ENCODE data around the gene MED13L.
"Not testable (repeated sequence)": the region's sequence is repeated elsewhere in the genome, so short reads cannot be mapped to it uniquely, and the experiment has no call there.

The MED13L gene

DNA sequence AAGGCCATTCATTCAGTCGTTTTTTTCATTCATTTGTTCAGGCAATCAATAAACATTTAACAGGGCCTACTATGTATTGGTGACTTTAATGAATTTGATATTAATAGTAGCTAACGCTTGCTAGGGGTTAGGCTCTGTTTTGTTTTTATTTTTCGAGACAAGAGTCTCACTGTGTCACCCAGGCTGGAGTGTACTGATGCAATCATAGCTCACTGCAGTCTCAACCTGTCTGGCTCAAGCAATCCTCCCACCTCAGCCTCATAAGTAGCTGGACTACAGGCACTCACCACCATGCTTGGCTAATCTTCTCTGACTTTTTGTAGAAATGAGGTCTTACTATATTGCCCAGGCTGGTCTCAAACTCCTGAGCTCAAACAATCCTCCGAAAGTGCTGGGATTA lies 25.6 kb upstream of the MED13L start:
- DNase-seq: no peak

DNA sequence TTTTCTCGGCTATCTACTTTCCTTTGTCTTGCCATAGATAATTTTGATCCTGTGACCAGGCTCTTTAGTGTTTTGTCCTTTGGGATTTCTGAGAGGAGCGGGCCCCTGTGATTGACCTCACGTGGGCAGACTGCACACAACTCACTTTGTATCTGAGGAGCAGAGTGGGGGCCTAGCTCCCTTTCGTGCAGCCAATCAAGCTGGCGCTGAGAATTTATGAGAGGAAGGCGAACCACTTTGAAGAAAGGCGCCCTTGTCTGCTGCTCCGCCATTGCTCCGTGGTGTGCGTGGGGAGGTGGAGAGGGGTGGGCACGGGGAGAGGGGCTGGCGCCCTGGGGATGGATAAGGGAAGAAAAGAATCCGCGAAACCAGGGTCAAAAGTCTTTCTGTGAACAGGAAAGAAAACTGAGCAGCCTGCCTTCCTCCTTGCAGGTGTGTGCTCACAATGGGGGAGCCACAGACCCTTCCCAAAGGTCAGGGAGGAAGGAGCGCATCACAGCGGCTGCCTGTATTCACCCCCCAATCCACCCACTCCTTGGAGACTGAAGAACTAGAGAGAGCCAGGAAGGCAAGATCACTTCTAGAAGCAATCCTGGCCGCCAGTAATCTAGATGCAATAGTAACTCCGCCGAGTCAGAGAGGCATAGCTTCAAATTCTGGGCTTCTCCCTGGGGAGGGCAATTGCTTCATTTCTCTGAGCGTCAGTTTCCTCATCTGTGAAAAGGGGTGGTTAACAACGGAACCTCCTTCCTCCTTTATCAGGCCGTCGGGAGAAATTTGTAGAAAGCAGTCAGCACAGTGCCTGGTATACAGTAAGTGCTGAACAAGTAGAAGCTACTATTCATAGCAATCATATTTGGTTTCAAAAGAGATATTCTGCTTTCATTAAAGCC lies 24.9 kb upstream of the MED13L start:
- DNase-seq: peak; percentile 70 to 84

DNA sequence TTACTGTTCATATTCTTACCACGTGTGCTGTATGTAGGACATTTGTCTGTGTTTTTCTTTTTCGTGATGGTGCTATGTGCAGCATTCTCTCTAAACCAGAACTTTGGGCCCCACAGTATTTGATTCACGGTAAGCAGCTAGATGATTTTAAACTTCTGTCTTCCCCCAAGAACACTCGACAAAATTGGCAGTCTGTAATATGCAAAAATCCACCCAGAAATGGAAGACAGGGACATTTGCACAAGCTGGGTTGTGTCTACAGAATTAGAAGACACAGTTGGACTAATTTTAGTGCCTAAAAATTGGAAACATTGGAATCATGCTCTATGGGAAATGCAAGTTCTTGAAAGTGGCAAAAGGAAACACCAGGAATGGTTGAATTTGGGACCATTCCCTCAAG lies 24.1 kb upstream of the MED13L start:
- no peak for DNase-seq

DNA sequence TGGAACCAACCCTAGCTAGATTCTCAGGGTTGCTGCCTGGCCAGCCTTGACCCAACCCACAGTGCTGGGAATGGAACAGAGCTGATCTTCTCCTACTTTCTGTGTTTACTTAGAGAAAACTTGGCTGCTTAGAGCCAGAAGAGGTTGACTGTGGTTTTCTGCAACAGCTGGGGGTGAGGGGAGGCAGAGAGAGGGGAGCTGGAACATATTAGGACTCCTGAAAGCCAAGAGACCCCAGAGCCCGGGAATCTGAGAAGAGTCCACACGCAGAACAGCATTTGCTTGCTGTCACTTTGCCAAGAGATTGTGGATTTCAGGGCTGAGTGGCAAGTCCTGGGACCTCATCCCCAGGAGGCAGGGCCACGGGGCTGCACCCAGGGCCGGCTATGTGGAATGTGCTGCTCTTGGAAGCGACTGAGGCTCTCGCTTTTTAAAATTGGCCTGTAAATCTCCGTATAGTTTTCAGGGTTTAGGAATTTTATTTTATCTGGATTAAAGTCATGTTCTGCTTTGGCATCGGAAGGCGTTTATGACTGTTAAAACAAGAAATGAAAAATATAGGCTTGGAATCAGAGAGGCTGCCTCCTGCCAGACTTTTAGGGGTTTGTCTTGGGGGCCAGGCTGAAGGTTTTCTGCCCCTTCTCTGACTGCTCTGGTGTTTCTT lies 22.3 kb upstream of the MED13L start:
- DNase-seq: no peak

DNA sequence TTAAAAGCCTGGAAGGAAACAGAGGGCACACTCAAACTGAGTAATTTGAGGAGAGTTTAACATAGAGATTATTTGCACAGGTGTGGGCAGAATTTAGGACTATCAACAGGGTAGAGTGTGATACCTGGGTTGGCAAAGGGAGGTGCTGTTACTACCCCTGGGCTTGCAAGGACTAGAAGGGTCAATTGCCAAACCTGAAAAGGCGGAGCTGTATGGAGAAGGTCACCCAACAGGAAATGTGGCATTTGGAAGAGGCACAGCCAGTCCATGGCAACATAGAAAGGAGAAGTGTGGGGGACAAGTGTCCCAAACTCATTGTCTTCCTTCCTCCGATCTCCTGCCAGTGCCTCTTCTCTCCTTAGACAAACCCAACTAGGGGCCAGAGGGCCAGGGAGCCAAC lies 21.6 kb upstream of the MED13L start:
- DNase-seq: peak in 1 of 2 donors; percentile 47

DNA sequence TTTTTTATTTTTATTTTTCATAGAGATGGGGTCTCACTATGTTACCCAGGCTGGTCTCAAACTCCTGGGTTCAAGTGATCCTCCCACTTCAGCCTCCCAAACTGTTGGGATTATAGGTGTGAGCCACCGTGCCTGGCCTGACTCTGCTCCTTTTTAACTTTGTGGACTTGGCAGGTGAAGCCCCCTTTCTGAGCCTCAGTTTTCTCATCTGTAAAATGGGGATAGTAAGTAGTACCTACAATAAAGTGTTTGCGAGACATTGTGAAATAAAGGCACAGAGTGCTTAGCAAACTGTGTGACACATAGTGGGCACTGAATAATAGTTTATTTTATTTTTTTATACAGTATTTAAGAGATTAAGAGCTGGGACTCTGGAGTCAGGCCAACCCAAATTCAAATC lies 21.1 kb upstream of the MED13L start:
- no peak for DNase-seq

DNA sequence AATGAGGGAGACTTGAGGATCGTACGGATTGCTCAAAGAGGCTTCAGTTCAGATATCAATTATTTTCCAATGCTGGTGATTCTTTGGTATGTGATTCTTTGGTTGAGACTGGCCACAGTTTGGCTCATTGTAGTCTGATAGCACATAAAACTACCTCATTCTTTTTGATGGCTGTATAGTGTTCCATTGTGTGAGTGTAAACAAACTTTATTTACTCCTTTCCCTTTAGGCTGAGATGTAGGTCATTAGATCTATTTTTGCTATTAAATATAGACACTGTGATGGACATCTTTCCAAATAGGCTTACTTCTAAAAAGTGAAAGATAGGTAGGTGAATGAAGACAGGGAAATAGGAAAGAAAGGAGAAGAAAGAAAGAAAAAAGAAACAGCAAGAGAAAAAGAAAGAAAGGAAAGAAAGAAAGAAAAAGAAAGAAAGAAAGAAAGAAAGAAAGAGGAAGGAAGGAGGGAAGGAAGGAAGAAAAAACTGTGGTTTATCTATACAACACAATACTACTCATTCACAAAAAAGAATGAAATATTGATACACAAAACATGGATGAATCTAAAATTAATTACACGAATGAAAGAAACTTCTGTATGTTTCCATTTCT lies 19.8 kb upstream of the MED13L start:
- DNase-seq: no peak

DNA sequence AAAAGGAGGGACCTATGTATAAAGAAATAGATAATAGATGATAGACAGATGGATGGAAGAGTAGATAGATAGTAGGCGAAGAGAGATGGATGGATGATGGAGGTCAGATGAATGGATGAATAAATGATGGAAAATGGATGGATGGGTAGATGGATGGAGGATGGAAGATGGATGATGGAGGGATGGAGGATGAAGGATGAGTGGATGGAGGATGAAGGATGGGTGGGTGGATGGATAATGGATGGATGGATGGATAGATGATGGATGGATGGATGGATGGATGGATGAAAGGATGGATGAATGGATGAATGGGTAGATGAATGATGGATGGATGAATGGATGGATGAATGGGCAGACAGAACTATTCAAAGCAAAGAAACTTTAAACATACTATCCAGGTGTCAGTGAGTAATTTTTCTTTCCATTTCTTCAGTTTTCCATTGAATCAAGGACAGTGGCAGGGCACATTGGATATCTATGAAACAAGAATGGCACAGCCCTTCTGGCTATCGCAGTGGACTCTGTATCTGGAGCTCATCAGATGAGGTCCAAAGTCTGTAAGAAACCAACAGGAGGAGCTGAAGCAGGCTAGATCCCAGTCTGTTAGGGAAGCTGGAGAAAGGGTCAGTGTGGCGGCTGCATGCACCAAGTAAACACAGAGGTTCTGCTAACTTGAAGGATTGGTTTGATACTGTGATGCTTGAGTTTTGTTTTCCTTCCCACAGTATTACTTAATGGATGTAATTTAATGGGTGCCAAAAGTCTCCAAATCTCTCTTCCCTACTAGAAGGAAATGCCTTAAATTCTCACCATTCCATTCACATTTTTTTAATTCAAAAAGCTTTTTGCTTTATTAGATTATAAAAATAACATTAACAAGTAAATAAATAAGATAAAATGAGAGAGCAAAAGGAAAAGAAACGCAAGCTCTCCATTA lies 18.1 kb upstream of the MED13L start:
- no peak for DNase-seq

DNA sequence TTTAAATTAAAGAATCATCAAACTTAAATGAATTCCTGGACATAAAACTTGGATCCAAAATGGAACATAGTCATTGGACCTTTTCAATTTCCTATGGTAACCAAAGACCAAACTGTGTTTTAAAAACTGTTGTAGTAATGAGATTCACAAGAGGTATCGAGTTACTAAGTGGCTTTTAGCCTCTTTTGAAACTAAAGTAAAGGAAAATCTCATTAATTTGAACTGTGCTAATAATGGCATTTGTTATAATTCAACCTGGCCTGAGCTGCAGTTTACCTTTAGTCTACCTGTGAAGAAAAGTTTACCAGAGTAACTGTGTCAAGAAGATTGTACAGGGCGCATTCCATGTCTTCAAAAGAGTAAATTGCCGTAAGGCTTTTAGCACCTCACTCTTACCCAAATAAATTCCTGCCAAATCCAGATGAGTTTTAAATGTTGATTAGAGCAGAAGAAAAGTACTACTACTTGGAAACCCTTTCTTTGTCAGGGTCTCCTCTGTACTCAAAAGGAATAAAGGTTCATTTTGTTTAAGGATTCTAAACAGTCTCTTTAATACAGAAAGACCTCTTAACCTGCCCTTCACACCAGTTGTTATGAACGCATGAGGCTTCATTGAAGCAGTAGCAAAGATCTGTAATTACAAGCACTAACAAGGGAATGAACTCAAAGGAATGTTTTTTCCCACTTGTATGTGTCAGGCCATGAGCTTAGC lies 17.1 kb upstream of the MED13L start:
- DNase-seq: no peak

DNA sequence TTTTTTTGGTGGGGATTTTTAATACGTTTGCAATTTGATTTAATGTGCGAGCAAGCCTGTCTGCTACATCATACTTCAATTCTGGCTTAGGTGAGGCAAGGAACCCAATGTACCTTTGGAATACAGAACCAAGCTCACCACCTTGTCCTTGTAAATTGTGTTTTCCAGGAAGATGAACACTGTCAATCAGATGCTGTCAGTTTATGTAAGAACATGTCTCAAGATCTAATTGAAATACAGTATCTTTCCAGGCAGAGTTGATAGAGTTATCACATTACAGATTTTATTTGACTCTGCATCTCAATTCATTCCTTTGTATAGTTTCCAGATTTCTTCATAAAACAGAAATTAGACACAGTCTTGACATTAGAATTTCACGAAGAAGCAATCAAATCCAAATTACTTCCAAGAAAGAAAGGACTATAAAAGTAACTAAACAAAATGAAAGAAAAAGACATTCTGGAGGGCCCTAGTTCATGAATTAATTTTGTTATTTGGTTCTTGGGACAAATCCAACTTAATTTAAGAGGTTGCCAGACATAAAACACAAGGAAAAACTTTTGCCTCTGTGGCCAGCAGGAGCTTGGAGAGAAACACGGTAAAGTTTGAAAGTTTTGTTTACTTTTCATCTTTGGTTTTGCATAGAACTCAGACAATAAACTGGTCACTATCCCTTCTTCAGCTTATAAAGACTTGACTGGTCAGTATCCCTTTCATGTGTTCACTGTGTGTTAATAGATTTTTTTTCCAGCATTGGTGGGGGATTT lies 16.4 kb upstream of the MED13L start:
- DNase-seq: no peak

DNA sequence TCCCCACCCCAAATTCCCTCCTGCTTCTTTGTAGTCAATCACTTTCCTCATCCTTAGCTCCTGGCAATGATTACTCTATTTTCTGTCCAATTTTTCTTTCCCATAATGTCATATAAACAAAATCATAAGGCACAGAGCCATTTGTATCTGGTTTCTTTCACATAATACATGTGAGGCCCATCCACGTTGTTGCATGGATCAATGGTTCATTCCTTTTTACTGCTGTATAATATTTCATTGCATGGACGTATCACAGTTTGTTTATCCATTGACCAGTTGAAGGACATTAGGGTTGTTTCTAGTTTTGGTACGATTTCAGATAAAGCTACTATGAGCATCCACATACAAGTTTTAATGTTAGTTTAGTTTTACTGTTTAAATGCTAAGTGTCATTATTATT lies 13.7 kb upstream of the MED13L start:
- no peak for DNase-seq

DNA sequence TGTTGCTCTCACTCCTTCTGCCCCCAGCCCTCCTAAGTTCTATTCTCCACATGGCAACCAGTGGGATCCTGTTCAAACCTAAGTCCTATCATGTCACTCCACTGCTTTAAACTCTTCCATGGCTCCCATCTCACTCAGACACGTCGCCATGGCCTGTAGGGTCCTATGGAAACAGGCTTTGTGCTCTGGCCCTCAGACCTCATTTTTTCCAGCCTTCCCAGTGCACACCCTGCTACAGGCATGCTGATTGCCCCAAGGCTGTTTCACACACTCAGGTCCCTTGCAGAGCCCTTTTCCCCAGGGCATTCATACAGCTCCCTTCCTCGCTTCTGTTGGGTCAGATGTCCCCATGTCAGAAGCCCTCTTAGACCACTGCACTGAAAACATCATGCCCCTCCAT lies 11.2 kb upstream of the MED13L start:
- no peak for DNase-seq

DNA sequence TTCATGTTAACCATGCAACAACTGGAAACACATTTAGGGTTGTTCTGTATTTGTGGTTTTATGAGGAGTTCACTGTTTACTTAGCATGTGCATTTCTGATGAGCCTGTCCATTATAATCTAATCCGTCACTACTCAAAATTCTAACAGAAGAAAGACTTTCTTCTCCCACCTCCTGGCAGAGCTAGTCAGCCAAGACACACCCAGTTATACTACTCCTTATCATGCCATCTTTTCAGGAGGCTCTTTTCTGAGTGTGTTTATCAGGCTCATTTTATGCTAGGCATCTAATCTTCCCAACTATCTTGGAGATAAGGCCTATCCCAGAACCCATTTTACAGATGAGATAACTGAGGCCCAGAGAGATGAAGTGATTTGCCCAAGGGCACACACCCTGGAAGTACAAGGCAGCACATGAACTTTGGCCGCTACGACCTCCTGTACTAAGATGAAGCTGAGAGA lies 10.4 kb upstream of the MED13L start:
- DNase-seq: no peak

DNA sequence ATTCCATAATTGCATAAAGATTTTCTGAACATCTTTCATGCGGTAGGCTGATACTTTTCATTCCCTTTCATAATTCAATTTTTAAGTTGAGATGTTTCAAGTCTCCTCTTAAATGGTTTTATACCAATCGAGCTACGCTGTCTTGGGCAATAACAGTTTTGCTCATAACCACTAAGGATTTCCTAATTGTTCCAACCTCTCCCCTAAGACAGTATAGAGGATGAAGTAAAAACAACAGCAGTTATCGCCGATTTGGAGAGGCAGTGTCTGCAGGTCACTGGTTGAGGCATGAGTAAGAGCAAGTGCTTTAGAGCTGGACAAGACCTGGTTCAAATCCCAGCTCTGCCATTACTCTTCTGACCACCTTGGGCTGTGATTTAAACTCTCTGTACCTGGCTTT lies 6.9 kb upstream of the MED13L start:
- DNase-seq: peak; percentile 74 to 86

DNA sequence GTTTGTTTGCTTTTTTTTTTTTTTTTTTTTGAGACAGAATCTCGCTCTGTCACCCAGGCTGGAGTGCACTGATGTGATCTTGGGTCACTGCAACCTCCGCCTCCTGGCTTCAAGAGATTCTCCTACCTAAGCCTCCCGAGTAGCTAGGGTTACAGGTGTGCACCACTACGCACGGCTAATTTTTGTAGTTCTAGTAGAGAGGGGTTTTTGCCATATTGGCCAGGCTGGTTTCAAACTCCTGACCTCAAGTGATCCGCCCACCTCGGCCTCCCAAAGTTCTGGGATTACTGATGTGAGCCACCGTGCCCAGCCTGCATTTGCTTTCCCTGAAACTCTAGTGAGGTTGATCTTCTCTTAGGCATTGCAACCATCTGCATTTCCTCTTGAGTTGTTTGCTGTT lies 6.4 kb upstream of the MED13L start:
- DNase-seq: not testable (repeated sequence)

DNA sequence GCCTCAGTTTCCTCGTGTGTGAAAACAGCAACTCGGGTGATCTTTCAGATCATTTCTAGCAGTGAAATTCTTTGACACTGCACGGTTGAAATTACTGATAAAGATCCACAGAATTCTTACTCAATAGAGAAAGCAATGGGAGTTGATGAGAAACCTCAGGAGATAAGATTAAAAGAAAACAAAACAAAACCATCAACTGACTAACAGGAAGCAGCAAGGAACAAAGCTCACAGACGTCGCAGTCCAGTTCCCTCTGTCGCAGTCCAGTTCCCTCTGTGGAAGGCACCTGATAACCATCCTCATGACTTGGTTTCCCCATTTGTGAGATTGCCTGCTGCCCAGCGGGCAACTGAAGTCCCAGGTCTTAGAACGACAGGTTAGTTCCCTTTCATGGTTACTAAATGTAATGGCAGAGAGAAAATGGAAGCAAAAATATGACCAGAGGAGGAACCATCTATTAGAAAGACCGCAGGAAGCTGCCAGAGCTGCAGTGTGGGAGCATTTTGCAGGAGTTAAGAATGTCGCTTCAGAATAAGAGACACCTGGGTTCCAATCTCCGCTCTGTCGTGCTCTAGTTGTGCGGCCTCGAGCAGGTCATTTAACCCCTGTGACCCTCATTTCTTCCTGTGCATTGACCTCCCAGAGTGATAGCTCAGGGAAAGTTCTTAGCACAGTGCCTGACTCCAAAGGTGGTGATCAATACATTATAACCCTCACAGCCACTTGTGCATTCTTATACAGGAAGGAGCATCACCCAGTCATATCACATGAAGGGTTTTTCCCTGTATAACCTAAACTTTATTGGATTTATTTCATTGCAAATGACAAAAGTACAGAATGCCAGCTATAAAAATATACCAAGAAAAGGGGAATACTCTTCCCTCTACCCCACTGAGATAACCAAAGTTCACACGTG lies 5.1 kb upstream of the MED13L start:
- DNase-seq: peak in 1 of 2 donors; percentile 43

DNA sequence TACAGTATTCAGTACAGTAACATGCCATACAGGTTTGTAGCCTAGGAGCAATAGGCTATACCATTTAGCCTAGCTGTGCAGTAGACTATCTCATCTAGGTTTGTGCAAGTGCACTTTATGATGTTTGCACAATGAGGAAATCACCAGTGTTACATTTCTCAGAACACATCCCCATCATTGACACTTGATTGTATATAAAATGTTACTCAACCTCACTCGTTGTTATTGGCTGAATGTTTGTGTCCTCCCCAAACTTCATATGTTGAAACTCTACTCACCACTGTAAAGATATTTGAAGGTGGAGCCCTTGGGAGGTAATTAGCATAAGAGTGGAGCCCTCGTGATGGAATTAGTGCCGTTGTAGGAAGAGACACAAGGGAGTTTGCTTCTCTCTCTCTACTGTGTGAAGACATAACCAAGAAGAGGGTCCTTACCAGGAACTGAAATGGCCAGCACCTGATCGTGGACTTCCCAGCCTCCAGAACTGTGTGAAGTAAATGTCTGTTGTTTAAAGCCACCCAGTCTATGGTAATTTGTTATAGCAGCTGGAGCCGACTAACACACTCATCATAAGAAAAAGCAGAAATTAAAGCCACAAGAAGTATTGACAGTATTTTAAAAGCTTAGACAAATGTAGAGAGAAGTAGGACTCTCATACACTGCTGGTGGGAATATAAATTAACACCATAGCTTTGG lies 3.2 kb upstream of the MED13L start:
- DNase-seq: peak; percentile 73 to 75

DNA sequence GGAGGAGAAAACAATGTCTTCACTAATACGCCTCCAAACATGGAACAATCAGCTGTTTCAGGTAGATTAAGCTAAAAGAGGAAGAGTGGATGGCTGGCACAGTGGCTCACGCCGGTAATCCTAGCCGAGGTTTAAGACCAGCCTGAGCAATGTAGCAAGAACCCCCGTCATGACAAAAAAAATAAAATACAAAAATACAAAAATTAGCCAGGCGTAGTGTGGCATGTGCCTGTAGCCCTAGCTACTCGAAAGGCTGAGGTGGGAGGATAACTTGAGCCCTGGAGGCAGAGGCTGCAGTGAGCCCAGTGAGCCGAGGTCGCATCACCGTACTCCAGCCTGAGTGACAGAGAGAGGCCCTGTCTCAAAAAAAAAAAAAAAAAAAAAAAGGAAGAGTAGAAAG lies 1.2 kb upstream of the MED13L start:
- DNase-seq: no peak

DNA sequence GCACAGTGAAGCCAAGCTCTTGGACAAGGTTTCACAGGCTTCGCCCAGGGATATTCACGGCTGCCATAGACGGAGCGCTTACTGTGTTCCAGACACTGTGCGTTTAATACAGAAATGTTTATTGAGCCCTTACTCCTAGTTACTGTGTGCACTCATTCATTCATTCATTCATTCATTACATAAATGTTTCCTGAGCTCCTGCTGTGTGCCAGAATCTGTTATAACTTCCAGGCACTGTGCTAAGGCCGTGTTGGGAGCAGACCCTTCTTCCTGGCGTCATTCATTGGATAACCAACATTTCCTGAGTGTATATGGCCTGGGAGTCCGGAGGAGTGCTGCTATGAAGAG lies 760 bp upstream of the MED13L start:
- DNase-seq: no peak

All from inflammatory macrophage treated with lipopolysaccharide for 1 hour (primary cell).